Smooth muscle cell (in vitro differentiated cells): ENCODE data around the gene NHERF2. TPM values are rescaled to one million over a fixed set of nuclear protein-coding genes. Genes with fewer than 3 reads are reported as not detected.

Experiments
- DNase-seq: peaks from one replicate; lab custom pipeline; 2025; ENCODE audit not compliant: unreplicated experiment; lab: John Stamatoyannopoulos, UW
- H2AFZ ChIP-seq: fragments of 200-600 bp; sonication (generic); 2 replicates; pipeline ENCODE4 v1.6.0; 2016; ENCODE audit warnings: antibody characterized with exemption, low read depth, mild to moderate bottlenecking
- H3F3A ChIP-seq: fragments of 200-600 bp; sonication (generic); 2 replicates; pipeline ENCODE4 v1.6.0; 2017; ENCODE audit warnings: antibody characterized with exemption, low read depth
- H3K27ac ChIP-seq: fragments of 200-600 bp; sonication (generic); 2 replicates; pipeline ENCODE4 v1.5.1; 2016; ENCODE audit warnings: low read depth, mild to moderate bottlenecking
- H3K27me3 ChIP-seq: fragments of 200-600 bp; sonication (generic); 2 replicates; pipeline ENCODE4 v1.6.1; 2016; ENCODE audit warnings: low read depth, mild to moderate bottlenecking
- H3K36me3 ChIP-seq: fragments of 200-600 bp; sonication (generic); 2 replicates; pipeline ENCODE4 v1.5.1; 2016; ENCODE audit warnings: low read depth
- H3K4me1 ChIP-seq: fragments of 200-600 bp; sonication (generic); 2 replicates; pipeline ENCODE4 v1.5.1; 2016; ENCODE audit warnings: low read depth
- H3K4me2 ChIP-seq: fragments of 200-600 bp; sonication (generic); 2 replicates; pipeline ENCODE4 v1.6.0; 2016; ENCODE audit warnings: mild to moderate bottlenecking
- H3K4me3 ChIP-seq: fragments of 200-600 bp; sonication (generic); 2 replicates; pipeline ENCODE4 v1.5.1; 2016; ENCODE audit warnings: mild to moderate bottlenecking
- H3K79me2 ChIP-seq: fragments of 200-600 bp; sonication (generic); 2 replicates; pipeline ENCODE4 v1.6.0; 2016; ENCODE audit warnings: low read depth, mild to moderate bottlenecking
- H3K9ac ChIP-seq: fragments of 200-600 bp; sonication (generic); 2 replicates; pipeline ENCODE4 v1.6.0; 2016; ENCODE audit warnings: low read depth
- H3K9me3 ChIP-seq: fragments of 200-600 bp; sonication (generic); replicated peaks from 2 replicates; pipeline ENCODE4 v1.5.1; 2016; ENCODE audit warnings: low read depth
- H4K20me1 ChIP-seq: fragments of 200-600 bp; sonication (generic); 2 replicates; pipeline ENCODE4 v1.6.0; 2016; ENCODE audit warnings: low read depth
- CTCF ChIP-seq: fragments of 200-600 bp; sonication (generic); IDR thresholded peaks from 2 replicates; pipeline ENCODE4 v1.5.1; 2017; ENCODE audit warnings: borderline replicate concordance, mild to moderate bottlenecking, antibody characterized with exemption; ENCODE audit not compliant: insufficient read depth, poor library complexity, severe bottlenecking
- WGBS: methylation state at CpG from one replicate; pipeline ENCODE4 v1.1.7; 2016; ENCODE audit warnings: low lambda C conversion rate; 5-methylcytosine and 5-hydroxymethylcytosine counted together
- polyA plus RNA-seq: library from polyadenylated mRNA; unstranded; fragments of >200 nt; fragmentation: Nextera tagmentation; extraction: Ambion mirVana; gene quantifications from 2 replicates; pipeline ENCODE4 v1.2.1, GENCODE V29; 2016
- total RNA-seq: library from RNA; depleted of rRNA; stranded (reverse); fragments of >200 nt; gene quantifications from 2 replicates; pipeline ENCODE4 v1.2.3, GENCODE V29; 2014

The NHERF2 gene
- total and polyA plus RNA-seq, 2 experiments from 2014 or later = 14.4 to 40.2 TPM

GRCh38 chr16:2070576-2071453 lies 44.1 kb downstream of the NHERF2 start:
- Histone ChIP-seq H3K4me2 (no peak overlapping the region), H3K4me1 (no peaks in the 10 kb centered on the region), H3F3A (no peaks in the 10 kb centered on the region), H3K27ac (no peak overlapping the region), H3K4me3 (no peak overlapping the region), H3K79me2 (no peaks in the 10 kb centered on the region), H4K20me1 (no peaks in the 10 kb centered on the region), H3K9me3 (no peaks in the 10 kb centered on the region), H3K27me3 (no peaks in the 10 kb centered on the region), H2AFZ (no peak overlapping the region), H3K36me3 (peaks cover 5% of the 10 kb centered on the region), H3K9ac (no peak overlapping the region)
- DNase-seq = no peak
- no peak for TF ChIP-seq CTCF
- 96% methylated on average over 29 of the region's 29 CpGs for WGBS

- Histone ChIP-seq H3F3A (no peaks in the 10 kb centered on the region), H3K79me2 (no peaks in the 10 kb centered on the region), H3K4me3 (no peak overlapping the region), H3K4me1 (no peaks in the 10 kb centered on the region), H4K20me1 (no peaks in the 10 kb centered on the region), H3K4me2 (no peak overlapping the region), H3K9ac (no peak overlapping the region), H3K9me3 (no peaks in the 10 kb centered on the region), H3K27me3 (no peaks in the 10 kb centered on the region), H2AFZ (no peak overlapping the region), H3K36me3 (no peaks in the 10 kb centered on the region), H3K27ac (no peak overlapping the region)
- 95% methylated on average over 34 of the region's 34 CpGs for WGBS
- TF ChIP-seq CTCF = no peak
- DNase-seq = no peak
Observed at GRCh38 chr16:2071454-2072202, 44.9 kb downstream of the NHERF2 start.

- WGBS = 95% methylated on average over 8 of the region's 8 CpGs
- H3K4me2 ChIP-seq = no peak overlapping the region
- no peaks in the 10 kb centered on the region for H3K79me2 ChIP-seq
- H4K20me1 ChIP-seq = no peaks in the 10 kb centered on the region
- H3K4me3 ChIP-seq = no peak overlapping the region
- no peak overlapping the region for H3K9ac ChIP-seq
- no peaks in the 10 kb centered on the region for H3K4me1 ChIP-seq
- H3F3A ChIP-seq = no peaks in the 10 kb centered on the region
- H2AFZ ChIP-seq = no peak overlapping the region
- H3K27ac ChIP-seq = no peak overlapping the region
- no peak for DNase-seq
- no peaks in the 10 kb centered on the region for H3K36me3 ChIP-seq
- no peaks in the 10 kb centered on the region for H3K27me3 ChIP-seq
- no peak for TF ChIP-seq CTCF
- H3K9me3 ChIP-seq = no peaks in the 10 kb centered on the region
Observed at GRCh38 chr16:2072926-2073325, 46.2 kb downstream of the NHERF2 start.
